Measurements from ENCODE around the gene ITPRIPL2. TPM values are rescaled to one million over a fixed set of nuclear protein-coding genes. Genes with fewer than 3 reads are reported as not detected.

ITPRIPL2 gene
- total and polyA plus RNA-seq, 2 of the 13 experiments (the other 11 are each of a cell fraction or from before 2014, with no cell fraction given) = 5.9 to 12.6 TPM

GRCh38 chr16:19067349-19068236 is 46.2 kb upstream of the ITPRIPL2 start, which contains the start of gene COQ7 (continued):
- TF ChIP-seq HIC2 (CRISPR knock-in tag; IDR thresholded peaks at IDR 0.05; ENCODE audit: low read depth) = peak; percentile 81
- peak; percentile 42; the same call in 1 of the 2 replicates for TF ChIP-seq ZNF646 (CRISPR knock-in tag; IDR thresholded peaks at IDR 0.05)
- TF ChIP-seq ZNF556 (CRISPR knock-in tag; IDR thresholded peaks at IDR 0.05; ENCODE audit: borderline replicate concordance) = 0 out of 2 replicates have a peak, but pooled peaks have one; percentile 92
- TF ChIP-seq KDM5A (IDR thresholded peaks at IDR 0.05; ENCODE audit: borderline replicate concordance, low read length) = peak; percentile 100
- no peak for TF ChIP-seq ZNF431 (CRISPR knock-in tag; IDR thresholded peaks at IDR 0.05; ENCODE audit: borderline replicate concordance, low read depth)
- TF ChIP-seq ZNF792 (CRISPR knock-in tag; IDR thresholded peaks at IDR 0.05) = no peak; the same call in 1 of the 2 replicates
- no peak for TF ChIP-seq HDAC6 (IDR thresholded peaks at IDR 0.05; ENCODE audit: low read depth, low read length)
- TF ChIP-seq ZSCAN29 (CRISPR knock-in tag; conservative IDR thresholded peaks at IDR 0.05) = 0 out of 2 replicates have a peak, but pooled peaks have one; percentile 22
- TF ChIP-seq MAFF (IDR thresholded peaks at IDR 0.05; ENCODE audit: low read depth, low read length) = no peak
- peak; percentile 22; the same call in 1 of the 2 replicates for TF ChIP-seq GLI4 (CRISPR knock-in tag; IDR thresholded peaks at IDR 0.05; ENCODE audit: borderline replicate concordance)
- TF ChIP-seq ZNF547 (CRISPR knock-in tag; IDR thresholded peaks at IDR 0.05) = peak; percentile 90
- 0 out of 2 replicates have a peak, but pooled peaks have one; percentile 71 for TF ChIP-seq FOXO4 (CRISPR knock-in tag; conservative IDR thresholded peaks at IDR 0.05)
- peak; percentile 38; the same call in 1 of the 2 replicates for TF ChIP-seq CAMTA2 (CRISPR knock-in tag; IDR thresholded peaks at IDR 0.05; ENCODE audit: borderline replicate concordance)
- peak; percentile 23; the same call in 1 of the 2 replicates for TF ChIP-seq NFIC (IDR thresholded peaks at IDR 0.05; ENCODE audit: low read length)
- no peak for TF ChIP-seq ZNF740 (CRISPR knock-in tag; IDR thresholded peaks at IDR 0.05)
- TF ChIP-seq ZNF747 (CRISPR knock-in tag; IDR thresholded peaks at IDR 0.05; ENCODE audit: borderline replicate concordance) = peak; percentile 87; the same call in 1 of the 2 replicates

Measured in HepG2 (cell line).